ENCODE data around the gene FCMR.
"Not testable (repeated sequence)": the region's sequence is repeated elsewhere in the genome, so short reads cannot be mapped to it uniquely, and the experiment has no call there.

FCMR gene

DNA sequence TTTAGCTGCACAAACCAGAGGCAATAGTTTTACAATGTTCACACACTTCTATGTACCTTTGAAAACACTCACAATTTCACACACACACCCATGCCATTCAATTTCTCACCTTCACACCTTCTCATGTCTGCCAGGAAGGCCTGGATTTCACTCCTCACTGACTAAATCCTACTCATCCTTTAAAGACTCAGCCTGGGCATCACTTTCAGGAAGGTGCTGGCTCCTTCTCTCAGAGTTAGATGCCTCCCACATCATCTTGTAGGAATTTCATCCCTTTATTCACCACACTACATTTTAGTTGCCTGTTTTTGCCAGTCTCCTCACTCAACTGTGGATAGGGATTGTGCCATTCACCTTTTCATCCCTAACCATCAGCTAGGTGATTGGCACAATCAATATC is 54.0 kb downstream of the FCMR start:
- DNase-seq, result no peak

DNA sequence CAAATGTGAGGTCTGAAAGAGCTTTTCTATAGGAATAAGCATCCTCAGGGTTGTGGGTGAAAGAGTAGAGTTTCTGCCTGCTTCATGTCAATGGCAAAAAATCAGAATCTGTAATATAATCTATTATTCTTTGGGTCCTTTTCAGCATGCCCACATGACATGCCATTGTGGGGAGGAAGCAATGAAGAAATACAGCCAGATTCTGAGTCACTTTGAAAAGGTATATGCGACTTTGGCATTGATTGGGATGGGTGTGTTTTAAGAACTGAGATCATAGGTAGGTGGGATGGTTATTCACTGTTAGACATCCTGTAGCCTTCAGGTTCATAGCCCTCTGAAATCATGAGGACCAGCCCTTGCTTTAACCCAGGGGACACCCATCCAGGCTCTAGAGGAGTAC is 54.5 kb downstream of the FCMR start:
- DNase-seq, result no peak

DNA sequence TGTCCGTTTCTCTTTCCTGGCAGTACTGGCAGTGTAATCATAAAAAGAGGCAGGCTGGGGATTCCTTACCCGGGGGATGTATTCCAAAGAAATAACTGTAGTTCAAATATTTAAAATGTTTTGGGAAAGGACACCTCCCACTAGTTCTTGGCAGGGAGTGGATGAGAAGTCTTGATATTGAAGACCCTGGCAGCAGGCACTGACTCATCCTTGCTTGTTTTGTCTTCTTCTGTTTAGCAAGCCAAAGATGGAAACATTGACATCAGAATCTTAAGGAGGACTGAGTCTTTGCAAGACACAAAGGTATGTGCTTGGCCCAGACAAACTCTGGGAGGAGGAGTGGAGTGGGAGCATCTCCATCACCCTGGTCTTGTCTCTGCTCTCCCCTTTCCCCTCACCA is 55.7 kb downstream of the FCMR start:
- no peak for DNase-seq

GRCh38 chr1:206864939-206865671 is 56.6 kb downstream of the FCMR start, which contains the start of gene IL20:
Gene IL20 (plus strand): TSS chr1:206865623. CDS start chr1:206865853, 230 bp downstream.
- DNase-seq, result peak; percentile 31

DNA sequence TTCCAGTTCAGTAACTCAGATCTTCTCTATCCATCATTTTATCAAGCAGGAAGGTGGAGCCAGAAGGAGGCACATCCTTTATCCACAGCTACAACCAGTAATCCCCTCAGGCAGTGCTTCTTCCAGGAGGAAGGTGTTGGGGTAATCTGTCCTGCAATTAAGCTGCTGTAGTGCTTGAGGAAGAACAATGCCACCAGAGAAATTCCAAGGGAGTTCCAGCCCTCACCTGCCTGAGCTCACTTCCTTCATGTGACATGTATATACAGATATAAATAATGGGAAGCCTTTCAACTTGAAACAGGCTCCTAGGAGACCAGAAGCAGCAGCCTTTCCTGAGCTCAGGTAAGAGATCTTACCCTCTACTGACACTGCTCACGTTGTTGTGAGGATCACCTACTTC is 58.5 kb downstream of the FCMR start:
- DNase-seq, result no peak

- no peak for DNase-seq
Observed at GRCh38 chr1:206860165-206860564, 61.6 kb downstream of the FCMR start.

DNA sequence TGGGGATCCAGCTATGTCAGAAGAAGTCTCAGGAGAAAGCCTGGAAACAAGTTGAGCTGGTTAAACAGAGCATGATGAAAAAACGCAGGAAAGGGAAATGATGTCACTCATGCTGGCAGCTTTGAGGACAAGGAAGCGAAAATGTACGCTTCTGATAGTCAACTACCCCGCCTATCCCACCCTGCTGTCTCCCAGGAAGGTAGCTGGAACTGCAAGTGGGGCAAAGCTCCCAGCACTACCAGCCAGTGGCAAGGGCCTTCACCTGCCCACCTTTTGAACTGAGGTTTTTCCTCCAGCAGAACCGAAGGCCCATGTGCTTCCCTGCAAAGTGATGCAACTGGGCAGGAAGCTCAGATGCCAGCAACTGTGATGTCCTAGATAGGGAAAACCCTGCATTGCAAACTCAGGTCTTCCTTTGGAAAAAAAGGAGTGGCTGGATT is 62.6 kb downstream of the FCMR start:
- DNase-seq, result no peak

GRCh38 chr1:206856674-206857464 is 64.9 kb downstream of the FCMR start:
- no peak for DNase-seq

DNA sequence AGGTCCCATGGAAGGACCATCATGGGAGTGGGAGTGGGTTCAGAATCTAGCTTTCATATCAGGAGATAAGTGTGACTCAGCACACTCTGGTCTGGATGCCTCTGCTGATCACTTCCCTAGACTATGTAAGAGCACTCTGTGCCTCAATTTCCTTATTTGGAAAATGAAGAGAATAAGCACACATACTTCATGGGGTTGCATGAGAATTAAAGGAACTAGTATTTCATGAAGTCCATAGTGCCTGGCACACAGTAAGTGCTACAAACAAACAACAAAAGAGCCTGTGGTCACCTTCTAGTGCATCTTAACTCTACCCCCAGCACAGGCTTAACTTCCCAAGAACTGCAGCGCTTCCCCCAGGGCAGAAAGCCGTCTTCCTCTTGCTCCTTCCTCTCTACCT is 65.9 kb downstream of the FCMR start:
- DNase-seq, result no peak

DNA sequence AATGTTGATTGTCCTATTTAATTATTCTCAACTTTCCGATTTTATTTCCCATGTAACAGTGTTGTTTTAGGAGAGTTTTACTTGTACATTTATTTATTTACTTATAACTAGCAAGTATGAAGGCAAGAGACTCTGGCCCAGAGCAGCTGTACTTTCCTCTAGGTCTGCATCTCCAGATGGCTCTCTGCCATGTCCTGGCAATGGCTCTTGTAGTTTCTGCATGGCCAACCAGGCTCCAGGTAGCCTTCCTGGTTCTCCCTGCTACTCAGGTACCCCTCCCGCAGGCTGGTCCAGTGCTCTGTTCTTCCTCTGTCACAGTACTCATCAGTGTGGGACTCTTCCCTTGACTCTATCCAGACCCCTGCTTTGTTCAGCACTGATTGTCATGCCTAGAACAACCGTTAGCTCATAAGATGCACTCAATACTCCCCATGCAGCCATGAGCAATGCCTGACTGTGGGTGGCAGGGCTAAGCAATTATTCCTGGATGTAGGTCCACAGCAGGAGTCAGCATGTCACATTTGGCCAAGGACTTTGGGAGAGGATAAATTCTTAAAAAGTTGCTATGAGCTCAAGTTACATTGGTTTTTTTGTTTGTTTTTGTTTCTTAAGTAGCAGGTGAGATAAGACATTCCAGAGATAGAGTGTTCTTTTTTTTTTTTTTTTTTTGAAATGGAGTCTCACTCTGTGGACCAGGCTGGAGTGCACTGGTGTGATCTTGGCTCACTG is 67.2 kb downstream of the FCMR start:
- DNase-seq, result no peak

GRCh38 chr1:206853696-206854095 is 68.0 kb downstream of the FCMR start:
- not testable (repeated sequence) for DNase-seq
